HTR-8/SVneo (cell line): ENCODE data around the gene ACOT12.
"Not testable (repeated sequence)": the region's sequence is repeated elsewhere in the genome, so short reads cannot be mapped to it uniquely, and the experiment has no call there.

Experiments used
- DNase-seq: peaks from one replicate; pipeline ENCODE4 v3.0.0; 2011; ENCODE audit warnings: low spot score, mixed read lengths; ENCODE audit not compliant: insufficient read length
- FAIRE-seq: peaks from 2 replicates; lab custom pipeline; 2011; peaks lifted over from hg19 to GRCh38; lab: Jason Lieb, UNC

ACOT12 gene

DNA sequence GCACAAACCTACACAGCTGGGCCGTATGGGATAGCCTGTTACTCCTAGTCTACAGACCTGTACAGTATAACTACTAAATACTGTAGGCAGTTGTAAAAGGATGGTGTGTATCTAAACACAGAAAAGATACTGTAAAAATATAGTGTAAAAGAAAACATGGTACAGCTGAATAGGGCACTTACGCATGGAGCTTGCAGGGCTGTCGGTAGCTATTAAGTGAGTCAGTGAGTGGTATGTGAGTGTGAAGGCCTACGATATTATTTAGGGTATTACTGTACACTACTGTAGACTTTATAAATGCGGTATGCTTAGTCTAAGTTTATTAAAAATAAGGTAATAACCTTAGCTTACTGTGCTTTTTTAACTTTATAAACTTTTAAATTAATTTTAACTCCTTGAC, 91.3 kb downstream of the ACOT12 start:
- FAIRE-seq (no peak), DNase-seq (no peak)

DNA sequence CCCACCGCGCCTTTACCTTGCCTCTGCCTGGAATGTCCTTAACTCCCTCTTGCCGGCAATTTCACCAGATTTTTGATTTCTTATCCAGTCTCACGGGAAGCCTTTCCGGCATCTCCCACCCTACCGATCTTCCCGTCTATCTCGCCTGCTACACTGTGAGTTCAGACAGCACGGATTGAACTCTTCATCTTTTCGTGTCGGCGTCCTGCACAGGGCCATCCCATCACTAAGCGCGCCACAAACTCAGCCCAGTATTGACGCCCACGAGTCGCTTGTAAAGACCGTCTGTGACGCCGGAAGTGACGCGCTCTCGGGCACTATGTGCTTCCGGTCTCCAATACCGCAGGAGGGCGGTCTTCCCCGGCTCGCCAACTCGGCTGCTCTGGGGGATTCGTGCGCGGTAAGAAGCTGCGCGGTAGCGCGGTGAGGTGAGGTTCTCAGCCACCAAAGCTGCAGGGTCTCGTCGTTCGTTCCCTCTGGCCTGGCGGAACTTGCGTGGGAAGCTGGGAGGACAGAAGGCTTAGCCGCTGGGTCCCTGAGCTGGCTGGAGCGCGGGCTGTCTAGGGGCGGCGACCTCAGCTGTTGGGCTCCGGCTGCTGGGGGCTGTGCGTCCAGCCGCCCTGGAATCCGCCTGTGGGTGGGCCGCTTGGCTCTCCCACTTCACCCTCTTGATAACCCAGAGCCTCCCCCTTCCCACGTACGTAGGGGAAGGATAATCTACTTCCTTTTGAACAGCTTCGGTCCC, 92.5 kb downstream of the ACOT12 start, which contains the start of gene ZCCHC9:
ZCCHC9 (plus strand) TSS at position 317 of the 745 bp plus-strand sequence. CDS start 3,171 bp downstream, outside the sequence.
- DNase-seq (peak; percentile 87), FAIRE-seq (peak; percentile 95)

DNA sequence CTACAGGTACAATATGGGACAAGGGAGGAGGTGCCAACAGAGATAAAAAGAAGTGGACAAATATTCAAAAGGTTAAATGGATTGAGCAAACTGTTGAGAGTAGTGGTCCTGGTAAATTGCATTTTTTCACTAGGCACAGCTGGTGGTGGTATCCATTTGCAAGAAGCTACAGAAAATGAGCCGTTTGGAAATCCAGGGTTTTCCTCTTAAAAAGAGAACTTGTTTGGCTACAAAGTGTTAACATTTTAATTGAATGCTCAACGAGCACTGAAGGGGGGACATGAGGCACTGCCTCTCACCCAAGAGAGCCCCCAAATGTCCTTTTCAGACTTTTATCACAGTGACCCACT, 93.0 kb downstream of the ACOT12 start:
- FAIRE-seq (no peak), DNase-seq (no peak)

DNA sequence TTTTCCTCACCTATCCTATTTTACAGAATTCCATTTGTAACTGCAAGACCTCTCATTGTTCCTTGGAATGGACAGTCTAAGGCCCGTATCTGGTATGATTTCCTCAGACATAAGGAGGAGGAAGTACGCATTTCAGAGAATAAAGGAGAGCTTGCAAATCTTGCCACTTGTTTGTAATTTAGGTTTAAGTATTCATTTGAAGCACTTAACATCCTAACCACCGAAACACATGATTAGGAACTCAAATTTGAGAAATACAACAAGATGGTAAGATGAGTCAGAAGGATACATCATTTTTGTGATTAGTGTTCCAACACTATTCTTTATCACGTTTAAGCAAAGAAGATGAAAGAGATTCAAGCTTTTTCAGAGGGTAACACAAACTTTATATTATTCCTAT, 96.4 kb downstream of the ACOT12 start:
- DNase-seq = no peak
- FAIRE-seq = no peak

DNA sequence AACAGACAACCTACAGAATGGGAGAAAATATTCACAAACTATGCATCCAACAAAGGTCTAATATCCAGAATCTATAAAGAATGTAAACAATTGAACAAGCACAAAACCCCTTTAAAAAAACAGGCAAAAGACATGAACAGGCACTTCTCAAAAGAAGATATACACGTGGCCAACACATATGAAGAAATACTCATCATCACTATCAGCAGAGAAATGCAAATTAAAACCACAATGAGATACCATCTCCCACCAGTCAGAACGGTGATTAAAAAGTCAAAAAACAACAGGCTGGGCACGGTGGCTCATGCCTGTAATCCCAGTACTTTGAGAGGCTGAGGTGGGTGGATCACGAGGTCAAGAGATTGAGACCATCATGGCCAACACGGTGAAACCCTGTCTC, 99.9 kb downstream of the ACOT12 start:
- not testable (repeated sequence) for FAIRE-seq

DNA sequence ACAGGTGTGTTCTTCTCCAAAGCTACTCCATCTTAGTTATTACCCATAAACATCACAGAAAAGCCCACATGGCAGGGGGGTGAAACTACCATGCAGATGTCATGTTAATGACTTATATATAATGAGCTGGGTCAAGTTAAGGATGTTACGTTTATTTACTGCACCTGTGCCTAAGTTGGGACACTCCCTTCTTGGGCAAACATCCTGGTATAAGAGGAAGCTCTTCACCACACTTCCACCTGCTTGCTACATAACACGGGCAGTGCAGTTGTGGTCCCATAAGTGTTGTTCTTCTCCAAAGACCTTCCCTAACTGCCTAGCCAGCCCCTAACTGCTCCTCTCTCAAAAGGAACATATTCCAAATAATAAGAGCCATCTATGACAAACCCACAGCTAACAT, 101.8 kb downstream of the ACOT12 start:
- DNase-seq = no peak
- FAIRE-seq = no peak

More for the DNA sequence above, 99.9 kb downstream of the ACOT12 start:
- DNase-seq = not testable (repeated sequence)

DNA sequence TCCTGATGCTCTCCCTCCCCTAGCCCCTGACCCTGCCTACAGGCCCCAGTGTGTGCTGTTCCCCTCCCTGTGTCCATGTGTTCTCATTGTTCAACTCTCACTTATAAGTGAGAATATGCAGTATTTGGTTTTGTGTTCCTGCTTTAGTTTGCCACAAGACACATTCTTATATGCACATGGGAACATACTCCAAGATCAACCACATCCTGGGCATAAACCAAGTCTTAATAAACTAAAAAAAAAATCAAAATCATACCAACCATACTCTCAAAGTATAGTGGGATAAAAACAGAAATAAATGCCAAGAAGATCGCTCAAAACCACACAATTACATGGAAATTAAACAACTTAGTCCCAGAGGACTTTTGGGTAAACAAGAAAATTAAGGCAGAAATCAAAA, 103.8 kb downstream of the ACOT12 start:
- no peak for FAIRE-seq
- no peak for DNase-seq

DNA sequence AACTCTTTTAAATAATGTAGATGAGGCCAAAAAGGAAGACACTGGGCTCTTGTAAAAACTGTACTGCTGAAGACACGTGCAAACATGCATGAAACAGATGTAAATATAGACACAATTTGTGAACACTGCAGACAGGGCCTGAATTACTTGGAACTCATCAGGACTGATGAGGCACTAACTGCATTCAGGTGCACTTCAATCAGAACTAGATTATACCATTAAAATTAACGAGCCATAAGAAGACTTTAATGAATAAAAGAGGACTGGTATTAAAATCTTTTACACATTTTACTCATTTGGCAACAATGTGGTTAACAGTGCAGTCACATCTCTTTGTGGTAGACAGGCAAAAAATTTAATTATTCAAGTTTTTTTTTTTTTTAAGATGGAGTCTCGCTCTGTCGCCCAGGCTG, 105.9 kb downstream of the ACOT12 start:
- FAIRE-seq (no peak), DNase-seq (no peak)

DNA sequence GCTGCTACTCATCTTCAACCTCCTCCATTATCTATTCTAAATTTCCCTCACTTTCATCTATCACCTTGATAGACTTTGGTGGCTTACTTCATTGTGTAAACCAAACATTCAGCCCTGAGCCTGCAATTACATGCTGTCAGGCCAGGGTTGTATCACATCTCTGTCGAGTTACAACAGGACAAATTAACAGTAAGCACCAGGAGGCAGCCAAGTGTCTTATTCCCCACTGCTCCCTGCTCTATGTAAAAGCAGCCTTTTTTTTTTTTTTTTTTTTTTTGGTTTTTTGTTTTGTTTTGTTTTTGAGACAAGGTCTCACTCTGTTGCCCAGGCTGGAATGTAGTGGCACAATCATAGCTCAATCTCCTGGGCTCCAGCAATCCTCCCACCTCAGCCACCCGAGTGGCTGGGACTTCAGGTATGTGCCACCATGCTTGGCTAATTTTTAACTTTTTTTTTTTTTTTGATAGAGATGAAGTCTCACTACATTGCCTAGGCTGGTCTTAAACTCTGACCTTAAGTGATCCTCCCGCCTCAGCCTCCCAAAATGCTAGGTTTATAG, 107.8 kb downstream of the ACOT12 start:
- FAIRE-seq (no peak), DNase-seq (no peak)

DNA sequence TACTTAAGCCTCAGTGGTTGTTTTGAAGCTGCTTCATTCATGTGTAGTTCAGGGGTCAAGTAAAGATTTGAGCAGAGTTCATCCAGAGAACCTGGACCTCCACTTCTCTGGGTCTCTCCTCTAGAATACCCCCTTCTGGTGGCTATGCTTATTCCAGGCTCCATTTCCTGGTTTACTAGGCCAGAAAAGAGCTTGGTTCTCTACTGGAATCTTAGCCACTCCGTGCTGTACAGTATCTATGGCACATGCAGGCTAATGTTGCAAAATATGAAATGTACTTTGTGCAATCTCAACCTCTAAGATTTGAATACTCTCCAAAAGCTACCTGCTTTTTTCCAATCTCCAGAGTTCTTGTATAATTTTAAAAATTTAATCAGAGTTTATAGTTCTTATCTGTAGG, 110.0 kb downstream of the ACOT12 start:
- DNase-seq (no peak), FAIRE-seq (no peak)
